HepG2 (cell line): Measurements from ENCODE around the gene MAGEB17.

Source experiments
- EZH2 ChIP-seq: conservative IDR thresholded peaks from 2 replicates; pipeline ENCODE4 v1.6.1; 2012; ENCODE audit warnings: mild to moderate bottlenecking, low read depth, low read length, moderate library complexity
- MAFK ChIP-seq, 2 experiments: IDR thresholded peaks in 1 of 2; conservative IDR thresholded peaks in 1 of 2; 2 replicates each; pipeline ENCODE4 v1.6.1; 2011; ENCODE audit warnings: improper control_type of control experiment in 2 of 2, low read length in 2 of 2
- NFKBIZ ChIP-seq: IDR thresholded peaks from 2 replicates; pipeline ENCODE4 v1.6.1; 2018; ENCODE audit warnings: missing genetic modification reagents, missing compliant biosample characterization
- NPAS2 ChIP-seq: sonication (generic); formaldehyde crosslinking; IDR thresholded peaks from 2 replicates; pipeline ENCODE4 v1.8.0; 2022; ENCODE audit warnings: mild to moderate bottlenecking, missing genetic modification reagents, borderline replicate concordance
- POLR2AphosphoS5 ChIP-seq: IDR thresholded peaks from 2 replicates; pipeline ENCODE4 v1.6.1; 2012; ENCODE audit warnings: low read depth, low read length
- RBAK ChIP-seq: sonication (generic); formaldehyde crosslinking; IDR thresholded peaks from 2 replicates; pipeline ENCODE4 v1.5.1; 2020; ENCODE audit warnings: mild to moderate bottlenecking, missing genetic modification reagents
- SIN3A ChIP-seq: IDR thresholded peaks from 2 replicates; pipeline ENCODE4 v1.6.1; 2011; ENCODE audit warnings: low read depth, mild to moderate bottlenecking, control low read depth, low read length, borderline replicate concordance
- ZNF292 ChIP-seq: sonication (generic); formaldehyde crosslinking; IDR thresholded peaks from 2 replicates; pipeline ENCODE4 v1.8.1; 2022; ENCODE audit warnings: mild to moderate bottlenecking, low read depth, missing genetic modification reagents, borderline replicate concordance
- ZNF776 ChIP-seq: sonication (generic); formaldehyde crosslinking; IDR thresholded peaks from 2 replicates; pipeline ENCODE4 v1.4.0; 2020; ENCODE audit warnings: mild to moderate bottlenecking, missing genetic modification reagents
- ZZZ3 ChIP-seq: sonication (generic); formaldehyde crosslinking; IDR thresholded peaks from 2 replicates; pipeline ENCODE4 v1.4.0; 2020; ENCODE audit warnings: missing genetic modification reagents, mild to moderate bottlenecking, borderline replicate concordance
- TF ChIP-seq, protein P1 (sequence below): sonication (generic); formaldehyde crosslinking; IDR thresholded peaks from 2 replicates; pipeline ENCODE4 v1.9.0; 2021; ENCODE audit warnings: mild to moderate bottlenecking, missing genetic modification reagents
- TF ChIP-seq, protein P2 (sequence below): sonication (generic); formaldehyde crosslinking; IDR thresholded peaks from 2 replicates; pipeline ENCODE4 v1.9.0; 2021; ENCODE audit warnings: missing genetic modification reagents, borderline replicate concordance
- TF ChIP-seq, protein P3 (sequence below): IDR thresholded peaks from 2 replicates; pipeline ENCODE4 v1.6.1; 2016; ENCODE audit warnings: missing compliant biosample characterization, missing genetic modification reagents, borderline replicate concordance
- TF ChIP-seq, protein P4 (sequence below), 2 experiments: IDR thresholded peaks; 2 replicates each; pipeline ENCODE4 v1.6.1; 2011 to 2012; ENCODE audit warnings: low read length in 2 of 2, borderline replicate concordance in 1 of 2, low read depth in 1 of 2, mild to moderate bottlenecking in 1 of 2, moderate library complexity in 1 of 2

DNA sequence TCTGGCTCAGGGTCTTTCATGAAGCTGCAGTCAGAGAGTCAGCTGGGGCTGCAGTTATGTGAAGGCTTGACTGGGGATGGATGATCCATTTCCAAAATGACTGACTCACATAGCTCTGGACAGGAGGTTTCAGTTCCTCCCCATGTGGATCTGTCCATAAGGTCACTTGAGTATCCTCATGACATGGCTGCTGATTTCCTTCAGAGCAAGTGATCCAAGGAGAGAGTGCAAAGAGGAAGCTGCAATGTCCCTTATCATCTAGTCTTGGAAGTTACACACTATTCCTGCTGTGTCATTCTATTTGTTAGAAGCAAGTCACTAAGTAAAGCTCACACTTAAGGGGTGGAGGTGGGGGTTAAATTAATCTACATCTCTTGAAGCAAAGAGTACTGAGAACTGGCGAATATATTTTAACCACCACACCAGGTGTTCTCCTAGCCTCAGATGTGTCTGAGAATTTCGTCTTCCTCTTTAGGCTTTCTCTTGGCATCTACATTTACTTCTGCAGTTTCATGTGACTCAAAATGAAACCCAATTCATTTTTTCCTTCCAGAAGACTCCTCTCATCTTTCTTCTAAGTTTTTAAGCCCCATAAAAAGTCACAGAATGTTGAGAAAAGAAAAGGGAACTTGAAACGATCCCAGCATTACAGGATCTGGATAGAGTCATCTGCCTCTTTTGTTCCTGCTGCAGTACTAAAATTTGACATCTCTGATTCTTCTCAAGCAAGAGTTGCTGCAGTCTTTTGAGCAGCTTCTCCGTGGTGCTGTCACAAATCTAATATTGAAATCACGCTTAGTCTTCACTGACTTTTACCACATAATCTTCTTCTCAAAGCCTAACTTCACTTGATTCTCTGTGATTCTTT is 47.7 kb upstream of the MAGEB17 start:
- TF ChIP-seq NFKBIZ: no peak
- TF ChIP-seq POLR2AphosphoS5: no peak
- no peak for TF ChIP-seq ZZZ3
- TF ChIP-seq, protein P1, sequence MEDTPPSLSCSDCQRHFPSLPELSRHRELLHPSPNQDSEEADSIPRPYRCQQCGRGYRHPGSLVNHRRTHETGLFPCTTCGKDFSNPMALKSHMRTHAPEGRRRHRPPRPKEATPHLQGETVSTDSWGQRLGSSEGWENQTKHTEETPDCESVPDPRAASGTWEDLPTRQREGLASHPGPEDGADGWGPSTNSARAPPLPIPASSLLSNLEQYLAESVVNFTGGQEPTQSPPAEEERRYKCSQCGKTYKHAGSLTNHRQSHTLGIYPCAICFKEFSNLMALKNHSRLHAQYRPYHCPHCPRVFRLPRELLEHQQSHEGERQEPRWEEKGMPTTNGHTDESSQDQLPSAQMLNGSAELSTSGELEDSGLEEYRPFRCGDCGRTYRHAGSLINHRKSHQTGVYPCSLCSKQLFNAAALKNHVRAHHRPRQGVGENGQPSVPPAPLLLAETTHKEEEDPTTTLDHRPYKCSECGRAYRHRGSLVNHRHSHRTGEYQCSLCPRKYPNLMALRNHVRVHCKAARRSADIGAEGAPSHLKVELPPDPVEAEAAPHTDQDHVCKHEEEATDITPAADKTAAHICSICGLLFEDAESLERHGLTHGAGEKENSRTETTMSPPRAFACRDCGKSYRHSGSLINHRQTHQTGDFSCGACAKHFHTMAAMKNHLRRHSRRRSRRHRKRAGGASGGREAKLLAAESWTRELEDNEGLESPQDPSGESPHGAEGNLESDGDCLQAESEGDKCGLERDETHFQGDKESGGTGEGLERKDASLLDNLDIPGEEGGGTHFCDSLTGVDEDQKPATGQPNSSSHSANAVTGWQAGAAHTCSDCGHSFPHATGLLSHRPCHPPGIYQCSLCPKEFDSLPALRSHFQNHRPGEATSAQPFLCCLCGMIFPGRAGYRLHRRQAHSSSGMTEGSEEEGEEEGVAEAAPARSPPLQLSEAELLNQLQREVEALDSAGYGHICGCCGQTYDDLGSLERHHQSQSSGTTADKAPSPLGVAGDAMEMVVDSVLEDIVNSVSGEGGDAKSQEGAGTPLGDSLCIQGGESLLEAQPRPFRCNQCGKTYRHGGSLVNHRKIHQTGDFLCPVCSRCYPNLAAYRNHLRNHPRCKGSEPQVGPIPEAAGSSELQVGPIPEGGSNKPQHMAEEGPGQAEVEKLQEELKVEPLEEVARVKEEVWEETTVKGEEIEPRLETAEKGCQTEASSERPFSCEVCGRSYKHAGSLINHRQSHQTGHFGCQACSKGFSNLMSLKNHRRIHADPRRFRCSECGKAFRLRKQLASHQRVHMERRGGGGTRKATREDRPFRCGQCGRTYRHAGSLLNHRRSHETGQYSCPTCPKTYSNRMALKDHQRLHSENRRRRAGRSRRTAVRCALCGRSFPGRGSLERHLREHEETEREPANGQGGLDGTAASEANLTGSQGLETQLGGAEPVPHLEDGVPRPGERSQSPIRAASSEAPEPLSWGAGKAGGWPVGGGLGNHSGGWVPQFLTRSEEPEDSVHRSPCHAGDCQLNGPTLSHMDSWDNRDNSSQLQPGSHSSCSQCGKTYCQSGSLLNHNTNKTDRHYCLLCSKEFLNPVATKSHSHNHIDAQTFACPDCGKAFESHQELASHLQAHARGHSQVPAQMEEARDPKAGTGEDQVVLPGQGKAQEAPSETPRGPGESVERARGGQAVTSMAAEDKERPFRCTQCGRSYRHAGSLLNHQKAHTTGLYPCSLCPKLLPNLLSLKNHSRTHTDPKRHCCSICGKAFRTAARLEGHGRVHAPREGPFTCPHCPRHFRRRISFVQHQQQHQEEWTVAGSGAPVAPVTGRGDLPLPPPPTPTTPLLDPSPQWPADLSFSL (CRISPR knock-in tag): no peak
- no peak for TF ChIP-seq ZNF776 (CRISPR knock-in tag)
- no peak for TF ChIP-seq ZNF292 (CRISPR knock-in tag)
- no peak for TF ChIP-seq EZH2
- TF ChIP-seq, protein P2, sequence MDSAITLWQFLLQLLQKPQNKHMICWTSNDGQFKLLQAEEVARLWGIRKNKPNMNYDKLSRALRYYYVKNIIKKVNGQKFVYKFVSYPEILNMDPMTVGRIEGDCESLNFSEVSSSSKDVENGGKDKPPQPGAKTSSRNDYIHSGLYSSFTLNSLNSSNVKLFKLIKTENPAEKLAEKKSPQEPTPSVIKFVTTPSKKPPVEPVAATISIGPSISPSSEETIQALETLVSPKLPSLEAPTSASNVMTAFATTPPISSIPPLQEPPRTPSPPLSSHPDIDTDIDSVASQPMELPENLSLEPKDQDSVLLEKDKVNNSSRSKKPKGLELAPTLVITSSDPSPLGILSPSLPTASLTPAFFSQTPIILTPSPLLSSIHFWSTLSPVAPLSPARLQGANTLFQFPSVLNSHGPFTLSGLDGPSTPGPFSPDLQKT (CRISPR knock-in tag): no peak
- no peak for TF ChIP-seq SIN3A
- no peak for TF ChIP-seq MAFK (conservative IDR thresholded peaks at IDR 0.05 in 1 of 2, IDR thresholded peaks at IDR 0.05 in 1 of 2; ENCODE audit: low read length in 2 of 2)
- TF ChIP-seq, protein P3, sequence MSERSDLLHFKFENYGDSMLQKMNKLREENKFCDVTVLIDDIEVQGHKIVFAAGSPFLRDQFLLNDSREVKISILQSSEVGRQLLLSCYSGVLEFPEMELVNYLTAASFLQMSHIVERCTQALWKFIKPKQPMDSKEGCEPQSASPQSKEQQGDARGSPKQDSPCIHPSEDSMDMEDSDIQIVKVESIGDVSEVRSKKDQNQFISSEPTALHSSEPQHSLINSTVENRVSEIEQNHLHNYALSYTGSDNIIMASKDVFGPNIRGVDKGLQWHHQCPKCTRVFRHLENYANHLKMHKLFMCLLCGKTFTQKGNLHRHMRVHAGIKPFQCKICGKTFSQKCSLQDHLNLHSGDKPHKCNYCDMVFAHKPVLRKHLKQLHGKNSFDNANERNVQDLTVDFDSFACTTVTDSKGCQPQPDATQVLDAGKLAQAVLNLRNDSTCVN (CRISPR knock-in tag): no peak
- no peak for TF ChIP-seq RBAK
- TF ChIP-seq, protein P4, sequence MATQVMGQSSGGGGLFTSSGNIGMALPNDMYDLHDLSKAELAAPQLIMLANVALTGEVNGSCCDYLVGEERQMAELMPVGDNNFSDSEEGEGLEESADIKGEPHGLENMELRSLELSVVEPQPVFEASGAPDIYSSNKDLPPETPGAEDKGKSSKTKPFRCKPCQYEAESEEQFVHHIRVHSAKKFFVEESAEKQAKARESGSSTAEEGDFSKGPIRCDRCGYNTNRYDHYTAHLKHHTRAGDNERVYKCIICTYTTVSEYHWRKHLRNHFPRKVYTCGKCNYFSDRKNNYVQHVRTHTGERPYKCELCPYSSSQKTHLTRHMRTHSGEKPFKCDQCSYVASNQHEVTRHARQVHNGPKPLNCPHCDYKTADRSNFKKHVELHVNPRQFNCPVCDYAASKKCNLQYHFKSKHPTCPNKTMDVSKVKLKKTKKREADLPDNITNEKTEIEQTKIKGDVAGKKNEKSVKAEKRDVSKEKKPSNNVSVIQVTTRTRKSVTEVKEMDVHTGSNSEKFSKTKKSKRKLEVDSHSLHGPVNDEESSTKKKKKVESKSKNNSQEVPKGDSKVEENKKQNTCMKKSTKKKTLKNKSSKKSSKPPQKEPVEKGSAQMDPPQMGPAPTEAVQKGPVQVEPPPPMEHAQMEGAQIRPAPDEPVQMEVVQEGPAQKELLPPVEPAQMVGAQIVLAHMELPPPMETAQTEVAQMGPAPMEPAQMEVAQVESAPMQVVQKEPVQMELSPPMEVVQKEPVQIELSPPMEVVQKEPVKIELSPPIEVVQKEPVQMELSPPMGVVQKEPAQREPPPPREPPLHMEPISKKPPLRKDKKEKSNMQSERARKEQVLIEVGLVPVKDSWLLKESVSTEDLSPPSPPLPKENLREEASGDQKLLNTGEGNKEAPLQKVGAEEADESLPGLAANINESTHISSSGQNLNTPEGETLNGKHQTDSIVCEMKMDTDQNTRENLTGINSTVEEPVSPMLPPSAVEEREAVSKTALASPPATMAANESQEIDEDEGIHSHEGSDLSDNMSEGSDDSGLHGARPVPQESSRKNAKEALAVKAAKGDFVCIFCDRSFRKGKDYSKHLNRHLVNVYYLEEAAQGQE (IDR thresholded peaks at IDR 0.05; ENCODE audit: borderline replicate concordance in 1 of 2, low read depth in 1 of 2, low read length in 2 of 2): no peak
- no peak for TF ChIP-seq NPAS2 (CRISPR knock-in tag)
